NCI-H524 treated with DMSO at 0.1 percent for 48 hours (cell line): ENCODE measurements around the gene AIFM1.
"Not testable (repeated sequence)": the region's sequence is repeated elsewhere in the genome, so short reads cannot be mapped to it uniquely, and the experiment has no call there.

Experiments
- DNase-seq: peaks from one replicate; lab custom pipeline; 2025; lab: John Stamatoyannopoulos, UW

The AIFM1 gene

DNA sequence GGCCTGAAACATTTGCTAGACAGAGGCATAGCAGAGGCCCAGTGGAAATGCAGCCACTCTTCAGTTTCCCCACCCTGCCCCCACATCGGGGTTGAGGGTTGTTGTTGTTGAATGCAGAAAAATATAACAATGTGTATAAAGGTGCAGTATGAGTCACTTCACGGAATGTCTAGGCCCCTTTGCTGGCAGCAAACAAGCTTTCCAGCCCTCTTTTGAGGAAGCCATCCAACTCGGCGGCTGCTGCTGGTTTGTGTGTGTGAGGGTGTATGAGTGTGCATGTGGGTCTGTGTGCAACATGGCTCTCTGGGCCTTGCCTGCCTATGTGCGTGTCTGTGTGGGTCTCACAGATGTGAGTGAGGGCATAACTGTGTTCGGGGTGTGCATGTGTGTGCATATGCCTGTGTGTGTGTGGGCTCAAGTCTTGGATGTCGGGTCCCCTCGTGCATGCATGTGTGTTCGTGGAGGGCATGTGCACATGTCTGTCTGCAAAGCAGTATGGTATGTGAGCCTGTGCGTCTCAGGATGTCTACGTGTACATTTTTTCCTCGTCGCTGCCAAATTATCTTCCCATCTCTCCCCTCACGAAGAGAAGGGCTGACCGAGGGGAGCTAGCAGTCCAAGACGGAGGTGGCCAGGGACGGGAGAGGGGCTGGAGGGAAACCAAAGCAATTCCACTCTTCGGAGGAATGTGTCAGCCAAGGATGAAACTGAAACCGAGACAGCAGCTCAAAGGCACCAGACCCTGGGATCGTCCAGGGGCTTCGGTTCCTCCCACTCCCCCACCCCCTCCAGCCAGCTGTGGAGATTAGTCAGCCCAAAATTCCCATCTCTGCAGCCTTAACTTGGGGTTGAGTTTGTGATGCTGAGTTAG is 47.0 kb downstream of the AIFM1 start:
- no peak for DNase-seq

- no peak for DNase-seq
Observed at GRCh38 chrX:130117166-130117565, 48.5 kb downstream of the AIFM1 start.

- DNase-seq = not testable (repeated sequence)
Observed at GRCh38 chrX:130115119-130115885, 50.3 kb downstream of the AIFM1 start.

DNA sequence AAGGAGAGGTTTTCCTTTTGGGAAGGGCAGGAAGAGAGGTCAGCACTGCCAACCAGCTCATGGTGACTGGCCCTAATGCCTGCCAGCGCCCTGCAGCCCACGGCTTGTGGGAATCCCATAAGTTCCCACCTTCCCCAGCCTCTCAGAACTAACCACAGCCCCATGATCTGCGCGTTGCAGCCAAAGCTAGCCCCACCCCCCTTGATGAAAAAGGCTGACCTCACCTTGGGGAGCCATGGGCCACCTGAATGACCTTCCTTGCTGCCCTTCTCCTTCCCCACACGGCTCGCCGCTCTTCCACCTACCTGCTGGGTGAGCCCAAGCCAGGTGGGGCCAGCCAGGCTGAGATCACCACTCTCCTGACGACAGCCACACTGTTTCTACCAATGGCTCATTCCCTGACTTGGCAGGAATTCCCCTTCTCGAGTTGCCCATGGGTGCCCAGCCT is 51.5 kb downstream of the AIFM1 start:
- no peak for DNase-seq

GRCh38 chrX:130111220-130112154 is 54.2 kb downstream of the AIFM1 start:
- DNase-seq = no peak

DNA sequence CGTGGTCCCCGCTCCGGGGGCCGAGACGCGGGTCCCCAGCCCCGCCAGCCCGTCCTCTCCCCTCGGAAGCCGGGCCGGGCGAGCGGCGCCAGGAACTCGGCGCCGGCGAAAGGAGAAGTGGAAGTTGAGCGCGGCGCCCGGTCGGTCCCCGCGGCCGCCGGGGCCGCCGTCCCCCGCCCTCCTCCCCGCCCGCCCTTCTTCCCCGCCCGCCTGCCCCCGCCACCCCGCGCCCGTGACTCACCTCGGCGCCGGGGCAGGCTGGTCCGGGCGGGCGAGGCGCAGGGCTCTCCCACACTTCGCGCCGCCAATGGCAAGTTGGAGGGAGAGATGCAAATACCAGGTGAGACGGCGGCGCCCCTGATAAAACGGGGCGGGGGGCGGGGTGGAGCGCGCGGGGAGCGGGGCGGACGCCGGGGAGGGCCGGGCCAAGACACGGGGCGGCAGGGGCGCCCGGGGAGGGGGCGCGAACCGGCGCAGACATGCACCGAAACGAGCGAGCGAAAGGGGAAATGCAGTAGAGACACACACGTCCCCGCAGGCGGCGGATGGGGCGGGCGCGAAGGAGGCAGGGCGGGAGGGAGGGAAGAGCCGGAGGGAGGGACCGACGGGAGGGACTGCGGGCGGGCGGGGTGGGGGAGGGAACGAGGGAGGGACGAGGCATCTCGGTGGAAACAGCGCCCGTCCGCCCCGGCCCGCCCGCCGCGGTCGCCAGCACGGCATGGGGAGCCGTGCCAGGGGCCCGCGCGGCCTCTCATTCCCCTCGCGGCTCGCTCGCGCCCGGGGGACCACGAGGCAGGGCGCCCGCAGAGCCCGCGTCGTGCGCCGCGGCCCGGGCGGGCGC is 55.0 kb downstream of the AIFM1 start, which contains the start of gene ELF4:
ELF4 (minus strand) TSS at position 119 of the 841 bp plus-strand sequence. CDS start 29,167 bp downstream, outside the sequence.
- DNase-seq = no peak

- DNase-seq = no peak
Observed at GRCh38 chrX:130109429-130110378, 55.9 kb downstream of the AIFM1 start.

GRCh38 chrX:130108647-130109428 is 56.8 kb downstream of the AIFM1 start:
- no peak for DNase-seq

- no peak for DNase-seq
Observed at GRCh38 chrX:130106071-130106470, 59.6 kb downstream of the AIFM1 start.

DNA sequence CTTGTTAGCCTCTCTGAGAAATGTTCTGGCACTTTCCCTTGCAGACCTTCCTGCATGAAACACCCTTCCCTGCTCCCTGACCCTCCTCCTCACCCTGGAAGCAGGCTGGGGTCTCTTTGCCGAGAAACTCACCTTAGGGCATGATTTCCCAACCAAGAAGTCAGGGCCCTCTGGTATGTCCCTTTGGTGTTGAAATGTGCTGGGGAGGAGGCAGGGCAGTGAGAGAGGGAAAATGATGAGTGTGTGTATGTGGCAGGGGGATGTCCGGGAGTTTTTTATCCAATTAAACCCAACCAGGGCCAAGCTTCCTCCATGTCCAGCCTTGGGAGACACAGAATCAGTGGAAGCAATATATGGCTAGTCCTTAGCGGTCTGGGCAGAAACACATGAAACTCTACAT is 60.4 kb downstream of the AIFM1 start:
- DNase-seq = no peak

- DNase-seq = no peak
Observed at GRCh38 chrX:130103605-130104004, 62.0 kb downstream of the AIFM1 start.

- no peak for DNase-seq
Observed at GRCh38 chrX:130100180-130100579, 65.5 kb downstream of the AIFM1 start.

DNA sequence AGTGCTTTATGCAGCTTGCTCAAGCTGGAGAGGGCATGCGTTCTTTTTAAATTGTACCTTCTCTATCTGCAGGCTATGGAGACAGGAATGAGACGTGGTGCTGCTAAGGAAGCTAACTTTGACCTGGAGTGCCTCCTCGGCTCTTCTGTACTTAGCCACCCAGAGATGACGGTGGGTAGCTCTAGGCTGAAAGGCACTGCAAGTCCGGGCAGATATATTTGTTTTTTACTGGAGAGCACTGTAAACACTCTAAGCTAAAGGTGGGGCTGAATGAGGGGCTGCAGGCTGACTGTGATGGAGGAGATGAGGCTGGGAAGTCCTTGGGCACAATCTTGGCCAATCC is 67.5 kb downstream of the AIFM1 start:
- no peak for DNase-seq

GRCh38 chrX:130097507-130098209 is 68.0 kb downstream of the AIFM1 start:
- DNase-seq = no peak

- no peak for DNase-seq
Observed at GRCh38 chrX:130095249-130096030, 70.2 kb downstream of the AIFM1 start.

- DNase-seq = no peak
Observed at GRCh38 chrX:130094696-130095095, 70.9 kb downstream of the AIFM1 start.

DNA sequence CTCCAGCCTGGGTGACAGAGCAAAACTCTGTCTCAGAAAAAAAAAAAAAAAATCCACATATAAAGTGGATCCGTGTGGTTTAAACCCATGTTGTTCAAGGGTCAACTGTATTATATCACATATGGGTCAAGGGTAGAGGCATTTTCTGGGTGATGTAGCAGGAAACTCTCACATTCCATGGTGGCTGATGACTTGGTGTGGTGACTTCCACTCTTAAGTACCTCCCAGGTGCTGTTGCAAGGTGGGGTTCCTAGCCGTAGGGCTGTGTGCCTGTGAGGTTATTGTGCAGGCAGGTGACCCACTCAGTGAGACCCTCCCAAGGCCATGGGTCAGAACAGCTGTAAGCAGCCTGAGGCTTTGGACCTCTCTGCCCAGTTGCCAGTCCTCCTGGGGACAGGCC is 72.4 kb downstream of the AIFM1 start:
- no peak for DNase-seq
